ENCODE data around the gene TFIP11.

TFIP11 gene

GRCh38 chr22:26466196-26466595 is 46.1 kb downstream of the TFIP11 start:
- H3K4me3 ChIP-seq (replicated peaks in 1 of 2; ENCODE audit: low read depth in 2 of 2, low read length in 2 of 2), result no peak overlapping the region
- TF ChIP-seq CTCF (IDR thresholded peaks at IDR 0.05; ENCODE audit: low read depth, low read length), result no peak
- DNase-seq (ENCODE audit: low read depth in 2 of 2), result no peak

- no peak overlapping the region for H3K4me3 ChIP-seq (replicated peaks in 1 of 2; ENCODE audit: low read depth in 2 of 2, low read length in 2 of 2)
- TF ChIP-seq CTCF (IDR thresholded peaks at IDR 0.05; ENCODE audit: low read depth, low read length), result no peak
- peak in 1 of 2 donors; percentile 81 for DNase-seq (ENCODE audit: low read depth in 2 of 2)
Observed at GRCh38 chr22:26464312-26464711, 48.0 kb downstream of the TFIP11 start.

- H3K4me3 ChIP-seq (replicated peaks in 1 of 2; ENCODE audit: low read depth in 2 of 2, low read length in 2 of 2), result no peak overlapping the region
- no peak for DNase-seq (ENCODE audit: low read depth in 2 of 2)
- no peak for TF ChIP-seq CTCF (IDR thresholded peaks at IDR 0.05; ENCODE audit: low read depth, low read length)
Observed at GRCh38 chr22:26463688-26464087, 48.6 kb downstream of the TFIP11 start.

- no peak for TF ChIP-seq CTCF (IDR thresholded peaks at IDR 0.05; ENCODE audit: low read depth, low read length)
- no peak overlapping the region for H3K4me3 ChIP-seq (replicated peaks in 1 of 2; ENCODE audit: low read depth in 2 of 2, low read length in 2 of 2)
- DNase-seq (ENCODE audit: low read depth in 2 of 2), result peak in 1 of 2 donors; percentile 15
Observed at GRCh38 chr22:26463101-26463661, 49.1 kb downstream of the TFIP11 start.

- DNase-seq (ENCODE audit: low read depth in 2 of 2), result no peak
- no peak for TF ChIP-seq CTCF (IDR thresholded peaks at IDR 0.05; ENCODE audit: low read depth, low read length)
- no peak overlapping the region for H3K4me3 ChIP-seq (replicated peaks in 1 of 2; ENCODE audit: low read depth in 2 of 2, low read length in 2 of 2)
Observed at GRCh38 chr22:26462641-26463040, 49.6 kb downstream of the TFIP11 start.

GRCh38 chr22:26462051-26462450 is 50.2 kb downstream of the TFIP11 start:
- TF ChIP-seq CTCF (IDR thresholded peaks at IDR 0.05; ENCODE audit: low read depth, low read length), result no peak
- no peak overlapping the region for H3K4me3 ChIP-seq (replicated peaks in 1 of 2; ENCODE audit: low read depth in 2 of 2, low read length in 2 of 2)
- no peak for DNase-seq (ENCODE audit: low read depth in 2 of 2)

GRCh38 chr22:26461188-26461810 is 51.0 kb downstream of the TFIP11 start:
- no peak overlapping the region for H3K4me3 ChIP-seq (replicated peaks in 1 of 2; ENCODE audit: low read depth in 2 of 2, low read length in 2 of 2)
- peak; percentile 43 to 49 for DNase-seq (ENCODE audit: low read depth in 2 of 2)
- peak; percentile 81 for TF ChIP-seq CTCF (IDR thresholded peaks at IDR 0.05; ENCODE audit: low read depth, low read length)

Data from cardiac fibroblast (primary cell).